Peyer's patch (tissue), 4 donors: ENCODE data around the gene ADCY3. TPM values are rescaled to one million over a fixed set of nuclear protein-coding genes. Genes with fewer than 3 reads are reported as not detected.

Source experiments
- DNase-seq, 3 donors: peaks; one replicate each; pipeline ENCODE4 v3.0.0-alpha.2; 2017 to 2019
- H3K27ac ChIP-seq, 4 donors: fragments of 200-600 bp; sonication (generic); one replicate each; pipeline ENCODE4 v1.5.1; 2016 to 2019
- H3K27me3 ChIP-seq, 2 donors: fragments of 200-600 bp; sonication (generic); one replicate each; pipeline ENCODE4 v1.5.1; 2019
- H3K36me3 ChIP-seq, 3 donors: fragments of 200-600 bp; sonication (generic); one replicate each; pipeline ENCODE4 v1.5.1; 2016 to 2019
- H3K4me1 ChIP-seq, 4 donors: fragments of 200-600 bp; sonication (generic); one replicate each; pipeline ENCODE4 v1.5.1; 2016 to 2019
- H3K4me3 ChIP-seq, 4 donors: fragments of 200-600 bp; sonication (generic); 1 replicate in 3 of 4; 2 replicates in 1 of 4; pipeline ENCODE4 v1.5.1; 2016 to 2019; ENCODE audit warnings: mild to moderate bottlenecking in 1 of 4
- H3K9me3 ChIP-seq, 4 donors: fragments of 200-600 bp; sonication (generic); one replicate each; pipeline ENCODE4 v1.5.1; 2016 to 2019; ENCODE audit warnings: mild to moderate bottlenecking in 1 of 4
- CTCF ChIP-seq, 6 experiments: fragments of 450-650 bp in 4 of 6; fragments of 200-600 bp in 2 of 6; sonication (generic) in 1 of 6; IDR thresholded peaks; one replicate each; pipeline ENCODE4 v1.5.1; 2017 to 2019; ENCODE audit warnings: antibody characterized with exemption in 6 of 6, mild to moderate bottlenecking in 3 of 6, moderate library complexity in 1 of 6
- POLR2A ChIP-seq, 2 donors: fragments of 450-650 bp; IDR thresholded peaks; one replicate each; pipeline ENCODE4 v1.5.1; 2017; ENCODE audit warnings: antibody characterized with exemption in 2 of 2, mild to moderate bottlenecking in 2 of 2, moderate library complexity in 2 of 2
- total RNA-seq, 4 donors: library from RNA; depleted of rRNA; stranded (reverse); fragments of >200 nt; gene quantifications; one replicate each; pipeline ENCODE4 v1.1.0, GENCODE V29; 2016

ADCY3 gene
- total RNA-seq, 4 donors from 2014 or later = 23.6 to 195 (median 56.4) TPM

DNA sequence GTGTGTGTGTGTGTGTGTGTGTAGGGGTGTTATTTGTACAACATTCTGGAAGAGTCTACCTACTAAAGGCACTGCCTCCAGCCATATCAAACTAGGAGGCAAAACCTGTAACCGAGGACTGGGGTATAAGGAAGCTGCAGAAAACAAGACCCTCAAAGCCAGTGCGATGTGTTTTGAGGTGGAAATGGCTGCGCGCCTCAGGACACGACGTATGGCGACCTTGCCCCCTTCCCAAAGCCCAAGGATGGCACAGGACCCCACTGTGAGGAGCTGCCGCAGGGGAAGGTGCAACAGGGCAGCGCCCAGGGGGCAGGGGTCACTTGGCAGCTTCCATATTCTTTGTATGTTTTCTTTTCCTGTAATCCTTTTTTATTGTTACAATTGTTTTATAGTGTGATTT is 67.0 kb downstream of the ADCY3 start:
- Histone ChIP-seq H3K4me1 (peaks cover 0 to 11% (median 0%) of the 10 kb centered on the region in 4 donors), H3K9me3 (no peaks in the 10 kb centered on the region), H3K27me3 (no peaks in the 10 kb centered on the region), H3K36me3 (no peaks in the 10 kb centered on the region), H3K27ac (no peak overlapping the region), H3K4me3 (no peak overlapping the region)
- DNase-seq = no peak
- no peak for TF ChIP-seq CTCF (IDR thresholded peaks at IDR 0.05)

DNA sequence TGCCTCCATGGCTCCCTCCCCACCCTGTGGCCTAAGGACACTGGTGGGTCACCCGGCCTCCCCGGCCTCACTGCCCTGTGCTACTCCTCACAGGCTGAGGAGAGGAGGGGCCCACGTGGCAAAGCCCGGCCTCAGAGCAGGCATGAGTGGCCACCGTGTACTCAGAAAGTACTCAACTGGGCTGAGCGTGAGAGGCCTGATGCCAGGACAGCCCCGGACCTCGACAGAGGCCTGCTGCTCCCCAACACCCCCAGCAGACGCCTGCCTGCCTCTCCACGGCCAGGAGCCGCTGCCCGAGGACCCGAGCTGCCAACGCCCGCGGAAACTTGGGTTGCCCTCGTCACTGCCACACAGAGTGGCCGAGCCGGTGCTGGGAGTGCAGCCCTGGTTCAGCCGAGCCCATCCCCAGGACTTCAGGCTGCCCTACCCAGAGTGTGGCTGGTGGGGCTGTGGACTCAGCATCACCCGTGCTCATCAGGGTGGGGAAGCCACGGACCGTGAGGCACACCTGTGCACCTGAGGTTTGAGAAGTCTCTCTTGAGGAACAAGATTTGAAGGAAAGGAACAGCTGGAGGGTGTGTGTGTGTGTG is 67.5 kb downstream of the ADCY3 start:
- H3K4me1 ChIP-seq = peaks cover 0 to 11% (median 0%) of the 10 kb centered on the region in 4 donors
- H3K4me3 ChIP-seq = no peak overlapping the region
- H3K36me3 ChIP-seq = no peaks in the 10 kb centered on the region
- TF ChIP-seq CTCF (IDR thresholded peaks at IDR 0.05) (no peak), POLR2A (IDR thresholded peaks at IDR 0.05) (no peak)
- no peaks in the 10 kb centered on the region for H3K27me3 ChIP-seq
- H3K27ac ChIP-seq = peak overlapping the region in 2 of 4 donors; percentile 17 to 35
- DNase-seq = peak in 1 of 3 donors; percentile 40
- no peaks in the 10 kb centered on the region for H3K9me3 ChIP-seq

DNA sequence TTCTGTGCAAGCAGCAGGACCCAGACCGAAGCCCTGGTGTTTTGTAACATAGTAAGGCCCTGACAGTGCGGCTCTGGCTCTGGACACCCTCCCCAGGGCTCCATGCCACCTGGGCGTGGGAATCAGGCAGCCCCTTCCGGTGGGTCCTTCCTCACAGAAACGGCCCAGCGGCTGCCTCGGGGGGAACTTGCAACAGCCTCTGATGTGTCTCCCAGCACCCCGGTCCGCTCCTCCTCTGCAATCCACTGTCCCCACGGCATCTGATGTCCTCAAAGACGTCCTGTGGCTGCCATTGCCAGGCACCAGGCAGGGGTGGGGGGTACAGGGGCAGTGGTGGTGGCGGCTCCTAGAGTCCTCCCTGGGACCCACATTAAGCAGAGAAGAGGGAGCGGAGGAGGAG is 68.0 kb downstream of the ADCY3 start:
- no peak for TF ChIP-seq CTCF (IDR thresholded peaks at IDR 0.05)
- no peak for TF ChIP-seq POLR2A (IDR thresholded peaks at IDR 0.05)
- DNase-seq = peak in 1 of 3 donors; percentile 40
- Histone ChIP-seq H3K4me3 (no peak overlapping the region), H3K27ac (peak overlapping the region in 1 of 4 donors; percentile 35), H3K9me3 (no peaks in the 10 kb centered on the region), H3K4me1 (peaks cover 0 to 11% (median 0%) of the 10 kb centered on the region in 4 donors), H3K27me3 (no peaks in the 10 kb centered on the region), H3K36me3 (no peaks in the 10 kb centered on the region)

DNA sequence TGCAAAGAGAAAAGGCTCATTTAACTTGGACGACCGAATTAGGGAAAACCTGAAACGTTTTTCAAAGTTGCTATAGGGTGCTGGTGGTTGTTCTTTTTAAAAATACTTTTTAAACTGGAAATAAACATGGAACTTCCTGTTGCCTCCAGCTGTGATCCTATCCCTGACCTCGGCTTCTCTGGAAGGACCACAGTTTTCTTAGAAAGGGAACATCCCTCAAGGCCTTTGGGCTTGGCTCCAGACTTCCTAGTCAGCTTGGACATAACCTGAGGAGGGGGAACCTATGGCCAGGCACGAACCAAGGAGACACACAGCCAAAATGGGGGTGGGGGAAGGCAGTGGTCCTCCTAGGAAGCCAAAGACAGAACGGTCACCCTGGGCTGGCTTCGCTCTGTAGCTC is 69.1 kb downstream of the ADCY3 start:
- TF ChIP-seq CTCF (IDR thresholded peaks at IDR 0.05) (no peak), POLR2A (IDR thresholded peaks at IDR 0.05) (no peak)
- H3K27me3 ChIP-seq = no peaks in the 10 kb centered on the region
- no peak for DNase-seq
- no peaks in the 10 kb centered on the region for H3K36me3 ChIP-seq
- no peaks in the 10 kb centered on the region for H3K9me3 ChIP-seq
- H3K4me3 ChIP-seq = no peak overlapping the region
- H3K27ac ChIP-seq = peak overlapping the region in 2 of 4 donors; percentile 26 to 43
- H3K4me1 ChIP-seq = peaks cover 0 to 8% (median 0%) of the 10 kb centered on the region in 4 donors

GRCh38 chr2:24845691-24846090 is 74.3 kb downstream of the ADCY3 start:
- DNase-seq = peak in 1 of 3 donors; percentile 28
- TF ChIP-seq CTCF (IDR thresholded peaks at IDR 0.05) (no peak), POLR2A (IDR thresholded peaks at IDR 0.05) (no peak)
- Histone ChIP-seq H3K4me3 (no peak overlapping the region), H3K27me3 (no peaks in the 10 kb centered on the region), H3K9me3 (no peaks in the 10 kb centered on the region), H3K4me1 (no peaks in the 10 kb centered on the region), H3K36me3 (peaks cover 0 to 13% (median 0%) of the 10 kb centered on the region in 3 donors), H3K27ac (no peak overlapping the region)
